Activated naive CD4-positive, alpha-beta T cell treated with anti-CD3 and anti-CD28 coated beads, Interleukin-2, amount 10 ng/mL, durations not matched to agents 7 days and 5 days (primary cell): ENCODE results near the gene CELF2.

Source experiments
- CTCF ChIA-PET: fragments of 350-600 bp; sonication (Branson Sonifier 250); formaldehyde crosslinking; loops from one replicate; lab custom pipeline; 2021; ENCODE audit warnings: antibody characterized with exemption; lab: Charles Lee
- DNase-seq: peaks from one replicate; pipeline ENCODE4 v3.0.0-alpha.2; 2020
- H3K27ac Mint-ChIP-seq: one replicate; pipeline ENCODE4 v1.8.0; 2021; ENCODE audit warnings: mild to moderate bottlenecking, moderate library complexity, mixed read lengths
- H3K27me3 Mint-ChIP-seq: one replicate; pipeline ENCODE4 v1.8.0; 2021; ENCODE audit warnings: mild to moderate bottlenecking, mixed read lengths
- H3K36me3 Mint-ChIP-seq: one replicate; pipeline ENCODE4 v1.8.0; 2021; ENCODE audit warnings: mixed read lengths
- H3K4me1 Mint-ChIP-seq: one replicate; pipeline ENCODE4 v1.8.0; 2021; ENCODE audit warnings: mixed read lengths
- H3K4me3 Mint-ChIP-seq: one replicate; pipeline ENCODE4 v1.8.0; 2021; ENCODE audit warnings: mild to moderate bottlenecking, moderate library complexity, mixed read lengths
- H3K9me3 Mint-ChIP-seq: one replicate; pipeline ENCODE4 v1.8.0; 2021; ENCODE audit warnings: mixed read lengths

Gene CELF2

DNA sequence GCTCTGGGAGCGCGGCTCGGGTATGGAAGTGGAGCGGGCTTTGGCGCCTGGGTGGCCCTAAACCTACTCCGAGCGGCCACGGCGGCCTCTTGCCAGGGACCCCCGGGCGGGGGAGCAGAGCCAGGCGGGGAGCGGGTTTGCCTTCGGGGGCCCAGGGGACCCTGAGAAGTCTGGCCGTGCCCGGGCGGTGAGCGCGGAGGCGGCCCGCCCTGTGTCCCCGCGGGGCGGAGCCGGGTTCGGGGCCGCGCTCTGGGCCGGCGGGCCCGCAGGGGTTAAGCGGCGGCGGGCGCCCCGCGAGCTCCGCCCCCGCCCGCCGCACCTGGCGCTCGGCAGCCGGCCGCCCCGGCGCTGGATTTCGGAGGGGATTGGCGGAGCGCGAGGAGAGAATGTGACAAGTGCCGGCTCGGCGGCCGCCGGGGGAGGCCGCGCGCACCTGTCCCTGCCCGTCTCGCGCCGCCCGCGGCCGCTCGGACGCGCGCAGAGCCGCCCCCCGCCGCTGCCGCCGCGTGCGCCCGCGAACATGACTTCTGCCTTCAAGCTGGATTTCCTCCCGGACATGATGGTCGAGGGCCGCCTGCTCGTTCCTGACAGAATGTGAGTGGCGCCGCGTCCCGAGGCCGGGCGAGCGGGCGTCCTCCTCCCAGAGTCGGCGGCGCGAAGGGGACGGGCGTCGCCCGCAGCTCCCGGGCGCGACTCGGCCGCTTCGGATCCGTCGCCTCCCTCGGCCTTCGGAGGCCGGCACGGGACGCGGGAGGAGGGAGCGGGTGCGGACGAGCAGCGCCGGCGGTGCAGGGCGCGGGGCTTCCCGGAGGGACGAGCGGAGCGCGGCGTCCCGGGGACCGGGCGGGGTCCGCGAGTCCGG, at the start of gene CELF2:
TSS of gene CELF2 (plus strand) at position 303 of the 862 bp plus-strand sequence. CDS start at position 521, 218 bp downstream.
- Mint-ChIP-seq H3K27ac (no peak within 1 kb of the TSS), H3K4me3 (peak within 1 kb of the TSS; percentile 75), H3K36me3 (peaks cover 4% of the 10 kb centered on the region), H3K4me1 (peaks cover 12% of the 10 kb centered on the region), H3K9me3 (no peaks in the 10 kb centered on the region), H3K27me3 (peaks cover 68% of the 10 kb centered on the region)
- peak; percentile 71 for DNase-seq
- CTCF ChIA-PET, result no interaction called here

DNA sequence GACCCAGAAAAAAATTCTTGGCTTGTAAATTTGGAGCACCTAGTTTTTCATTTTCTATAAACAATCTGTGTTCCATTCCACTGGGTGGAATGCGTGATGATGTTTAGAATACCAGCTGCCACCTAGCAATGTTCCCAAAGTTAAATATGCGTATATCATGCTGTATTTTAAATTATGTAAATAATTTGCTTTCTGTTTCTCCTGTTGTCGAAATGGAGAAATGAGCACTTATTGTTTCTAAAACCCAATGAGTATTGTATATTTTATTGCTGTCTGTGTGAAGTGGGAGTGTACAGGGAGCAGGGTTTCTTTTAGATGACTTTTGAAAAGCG, 49.4 kb upstream of the CELF2 start:
- H3K4me1 Mint-ChIP-seq, result no peaks in the 10 kb centered on the region
- no peak overlapping the region for H3K27ac Mint-ChIP-seq
- H3K36me3 Mint-ChIP-seq, result no peaks in the 10 kb centered on the region
- peaks cover 19% of the 10 kb centered on the region for H3K27me3 Mint-ChIP-seq
- DNase-seq, result no peak
- CTCF ChIA-PET, result no interaction called here
- H3K4me3 Mint-ChIP-seq, result no peak overlapping the region
- H3K9me3 Mint-ChIP-seq, result no peaks in the 10 kb centered on the region

DNA sequence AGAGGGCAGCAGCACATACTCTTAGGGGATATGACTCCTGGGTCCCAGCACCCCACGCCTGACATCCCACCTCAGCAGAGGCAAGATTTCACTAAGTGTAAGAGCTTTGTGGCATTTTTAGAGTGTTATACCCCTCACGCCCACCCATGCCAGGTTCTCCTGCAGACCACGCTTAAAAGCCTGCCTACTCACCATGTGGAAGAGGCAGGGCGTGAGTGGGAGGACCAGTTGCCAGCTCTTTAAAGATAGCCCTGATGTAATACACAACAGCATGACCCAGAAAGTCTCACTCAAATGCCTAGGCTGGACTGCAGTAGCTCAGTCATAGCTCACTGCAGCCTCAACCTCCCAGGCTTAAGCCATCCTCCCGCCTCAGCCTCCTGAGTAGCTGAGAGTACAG, 44.4 kb upstream of the CELF2 start:
- Mint-ChIP-seq H3K27me3 (peaks cover 34% of the 10 kb centered on the region), H3K9me3 (no peaks in the 10 kb centered on the region), H3K27ac (no peak overlapping the region), H3K36me3 (no peaks in the 10 kb centered on the region), H3K4me1 (no peaks in the 10 kb centered on the region), H3K4me3 (no peak overlapping the region)
- CTCF ChIA-PET, result no interaction called here
- DNase-seq, result no peak

DNA sequence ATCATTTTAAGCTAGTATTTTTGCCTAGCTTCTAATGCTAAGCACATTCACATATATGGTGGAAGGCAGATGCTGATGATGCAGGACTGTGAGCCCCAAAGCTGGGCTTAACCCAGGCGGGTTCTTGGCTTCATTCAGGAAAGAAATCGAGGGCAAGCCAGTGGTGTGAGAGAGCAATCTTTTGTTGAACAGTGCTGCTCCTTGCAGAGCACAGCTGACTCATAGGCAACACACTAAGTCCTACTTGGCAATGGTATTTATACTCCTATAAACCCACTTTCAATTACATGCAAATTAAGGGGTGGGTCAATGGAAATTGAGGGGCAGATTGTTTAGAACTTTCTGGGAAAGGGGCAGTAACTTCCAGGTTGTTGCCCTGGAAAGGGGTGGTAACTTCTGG, 42.0 kb upstream of the CELF2 start:
- Mint-ChIP-seq H3K27me3 (peaks cover 45% of the 10 kb centered on the region), H3K9me3 (no peaks in the 10 kb centered on the region), H3K27ac (no peak overlapping the region), H3K4me3 (no peak overlapping the region), H3K36me3 (no peaks in the 10 kb centered on the region), H3K4me1 (no peaks in the 10 kb centered on the region)
- CTCF ChIA-PET, result no interaction called here
- DNase-seq, result no peak

DNA sequence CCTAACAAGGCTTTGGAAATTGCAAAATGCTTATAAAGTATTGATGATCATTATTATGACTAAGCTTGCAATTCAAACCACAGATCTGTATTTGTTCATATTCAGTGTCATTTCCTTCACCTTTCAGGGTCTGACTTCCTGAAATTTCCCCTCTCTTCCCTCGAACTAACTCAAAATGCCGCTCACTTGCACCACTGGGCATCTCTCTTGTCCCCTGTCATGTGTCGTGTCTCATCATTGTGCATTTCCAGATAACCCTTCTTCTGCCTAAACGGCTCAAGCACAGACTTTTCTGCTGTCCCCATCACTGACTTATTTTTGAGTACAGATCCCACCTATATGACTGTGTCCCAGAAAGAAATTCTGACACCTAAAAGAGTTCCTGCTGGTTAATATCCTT, 41.0 kb upstream of the CELF2 start:
- Mint-ChIP-seq H3K9me3 (no peaks in the 10 kb centered on the region), H3K27me3 (peaks cover 41% of the 10 kb centered on the region), H3K27ac (no peak overlapping the region), H3K4me3 (no peak overlapping the region), H3K36me3 (no peaks in the 10 kb centered on the region), H3K4me1 (no peaks in the 10 kb centered on the region)
- DNase-seq, result no peak
- CTCF ChIA-PET, result no interaction called here

DNA sequence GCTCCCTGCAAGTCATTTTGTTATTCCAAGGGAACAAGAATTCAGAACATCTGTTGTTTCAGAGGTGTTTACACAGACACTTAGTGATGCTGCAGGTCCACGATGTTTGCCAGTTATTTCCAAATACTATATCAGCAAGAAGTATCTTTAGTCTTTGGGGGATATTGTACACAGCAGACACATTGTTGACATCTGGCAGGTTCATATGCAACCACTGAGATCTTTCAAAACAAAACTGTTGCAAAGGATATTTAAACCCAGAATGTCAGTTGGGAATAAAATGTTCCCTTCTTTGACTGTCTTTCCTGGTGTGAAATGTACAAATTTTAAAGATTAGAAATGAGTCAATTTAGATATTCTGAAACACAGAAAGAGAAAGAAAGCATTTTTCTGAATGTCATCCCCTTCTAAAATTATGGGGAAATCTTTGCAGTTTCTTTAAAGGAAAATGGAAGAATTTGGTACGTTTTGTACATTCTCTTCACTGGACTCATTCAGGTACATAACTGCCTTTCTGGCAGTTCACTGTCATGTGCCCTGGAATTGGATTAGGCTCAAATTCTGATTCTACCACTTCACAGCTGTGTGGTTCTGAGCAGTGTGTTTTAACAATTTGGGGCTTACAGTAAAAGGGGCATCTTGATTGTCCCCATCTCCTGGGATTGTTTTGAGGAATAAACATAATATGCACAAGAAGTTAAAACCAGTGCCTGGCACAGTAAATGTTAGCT, 40.3 kb upstream of the CELF2 start:
- no peaks in the 10 kb centered on the region for H3K36me3 Mint-ChIP-seq
- H3K4me1 Mint-ChIP-seq, result no peaks in the 10 kb centered on the region
- DNase-seq, result no peak
- no peaks in the 10 kb centered on the region for H3K9me3 Mint-ChIP-seq
- no peak overlapping the region for H3K4me3 Mint-ChIP-seq
- no peak overlapping the region for H3K27ac Mint-ChIP-seq
- CTCF ChIA-PET, result interaction anchor here (0.7 kb wide), 2 partner anchors 14 to 1959 kb away, joined by 3 read pairs; no protein-coding TSS in a partner anchor
- peaks cover 38% of the 10 kb centered on the region for H3K27me3 Mint-ChIP-seq

DNA sequence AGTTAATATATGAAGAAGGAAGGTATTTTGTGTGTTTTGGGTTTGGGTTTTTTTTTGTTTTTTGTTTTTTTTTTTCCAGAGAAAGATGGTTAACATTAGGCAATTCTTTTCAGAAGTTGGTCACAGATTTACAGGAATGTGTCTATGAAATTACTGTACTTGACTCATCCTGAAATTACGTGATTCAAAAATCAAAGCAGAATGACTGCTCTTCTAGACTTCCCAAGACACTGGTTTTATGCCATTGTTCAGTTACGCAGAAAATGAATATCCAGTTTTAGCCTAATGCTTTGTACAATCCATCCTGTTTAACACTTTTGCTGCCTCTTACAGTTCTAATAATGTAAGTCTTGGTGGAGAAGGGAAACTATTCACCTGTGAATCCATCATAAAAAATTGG, 39.7 kb upstream of the CELF2 start:
- H3K4me1 Mint-ChIP-seq, result no peaks in the 10 kb centered on the region
- CTCF ChIA-PET, result interaction anchor here (0.7 kb wide), 2 partner anchors 14 to 1960 kb away, joined by 3 read pairs; no protein-coding TSS in a partner anchor
- no peaks in the 10 kb centered on the region for H3K9me3 Mint-ChIP-seq
- no peak for DNase-seq
- H3K36me3 Mint-ChIP-seq, result no peaks in the 10 kb centered on the region
- H3K27me3 Mint-ChIP-seq, result peaks cover 35% of the 10 kb centered on the region
- no peak overlapping the region for H3K27ac Mint-ChIP-seq
- H3K4me3 Mint-ChIP-seq, result no peak overlapping the region

DNA sequence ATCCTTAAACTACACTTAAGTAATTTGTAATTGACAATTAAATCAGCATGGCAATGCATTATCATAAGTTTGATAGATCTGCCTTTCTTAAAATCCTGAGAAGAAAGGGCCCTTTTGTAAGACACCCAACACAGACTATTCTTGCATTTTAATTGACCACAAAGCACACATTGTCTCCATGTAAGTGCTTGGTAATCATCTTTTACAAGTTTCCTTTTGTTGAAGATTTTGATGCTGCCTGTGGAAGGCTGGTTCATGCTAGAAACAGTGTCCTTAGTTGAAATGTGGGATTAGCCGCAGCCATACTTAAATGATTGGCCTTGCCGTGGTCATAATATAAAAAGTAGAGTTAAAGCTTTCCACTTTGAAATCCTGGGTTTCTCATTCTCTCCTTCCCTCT, 32.3 kb upstream of the CELF2 start:
- no peak for DNase-seq
- Mint-ChIP-seq H3K4me3 (no peak overlapping the region), H3K9me3 (no peaks in the 10 kb centered on the region), H3K27ac (no peak overlapping the region), H3K27me3 (peaks cover 3% of the 10 kb centered on the region), H3K4me1 (no peaks in the 10 kb centered on the region), H3K36me3 (no peaks in the 10 kb centered on the region)
- CTCF ChIA-PET, result no interaction called here

DNA sequence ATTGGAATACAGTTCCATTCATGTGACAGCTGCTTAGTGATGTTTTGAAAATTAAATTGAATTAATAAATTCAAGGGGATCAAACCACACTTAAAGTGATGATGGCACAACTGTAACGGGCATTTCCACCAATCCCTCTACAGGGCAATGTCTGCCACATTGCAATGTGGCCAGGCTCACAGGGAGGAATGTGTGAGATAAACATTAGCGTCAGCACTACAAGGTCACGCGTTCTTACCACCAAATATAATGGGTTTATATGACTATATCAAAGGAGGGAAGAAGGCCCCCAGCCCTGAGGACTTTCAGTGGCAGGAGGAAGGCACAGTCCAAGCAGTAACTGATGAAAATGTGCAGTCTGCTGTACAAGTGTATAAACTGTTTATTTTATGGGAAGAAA, 31.1 kb upstream of the CELF2 start:
- Mint-ChIP-seq H3K4me1 (no peaks in the 10 kb centered on the region), H3K36me3 (no peaks in the 10 kb centered on the region), H3K27ac (no peak overlapping the region), H3K4me3 (no peak overlapping the region), H3K9me3 (no peaks in the 10 kb centered on the region), H3K27me3 (peaks cover 10% of the 10 kb centered on the region)
- CTCF ChIA-PET, result no interaction called here
- no peak for DNase-seq

DNA sequence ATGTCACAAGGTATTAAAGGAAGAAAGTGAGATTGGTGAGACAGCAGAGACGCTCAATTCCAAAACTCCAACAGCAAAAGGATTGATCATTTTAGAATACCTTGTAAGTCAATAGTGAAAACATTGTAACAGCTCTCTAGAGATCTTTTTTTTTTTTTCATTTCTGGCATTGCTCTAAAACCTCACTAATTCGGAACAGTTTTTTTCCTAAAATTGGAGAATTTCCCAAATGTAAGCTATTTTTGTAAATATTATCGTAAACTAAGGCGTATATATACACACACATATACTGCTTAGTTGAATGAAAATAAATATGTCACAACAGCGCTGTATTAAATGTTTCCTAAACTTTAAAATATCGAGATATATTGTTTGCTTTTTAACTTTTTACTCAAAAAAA, 30.6 kb upstream of the CELF2 start:
- H3K27me3 Mint-ChIP-seq, result peaks cover 11% of the 10 kb centered on the region
- H3K4me1 Mint-ChIP-seq, result no peaks in the 10 kb centered on the region
- CTCF ChIA-PET, result no interaction called here
- no peak overlapping the region for H3K27ac Mint-ChIP-seq
- H3K9me3 Mint-ChIP-seq, result no peaks in the 10 kb centered on the region
- H3K4me3 Mint-ChIP-seq, result no peak overlapping the region
- no peak for DNase-seq
- no peaks in the 10 kb centered on the region for H3K36me3 Mint-ChIP-seq

DNA sequence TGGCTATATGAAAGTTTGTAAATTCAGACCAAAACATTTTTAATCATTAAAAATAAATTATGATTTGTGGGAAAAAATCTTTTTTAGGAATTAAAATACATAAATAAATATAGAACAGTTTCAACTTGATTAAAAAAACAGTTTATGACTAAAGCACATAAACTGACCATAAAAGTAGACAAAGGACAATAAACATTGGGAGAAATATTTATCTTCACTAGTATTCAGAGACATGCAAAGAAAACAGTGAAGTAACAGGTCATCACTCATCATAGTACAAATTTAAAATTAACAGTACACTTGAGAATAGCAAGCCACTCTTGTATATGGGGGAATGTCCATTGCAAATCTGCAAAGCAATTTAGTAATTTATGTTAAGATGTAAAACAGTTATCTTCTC, 28.0 kb upstream of the CELF2 start:
- Mint-ChIP-seq H3K36me3 (no peaks in the 10 kb centered on the region), H3K4me3 (no peak overlapping the region), H3K4me1 (no peaks in the 10 kb centered on the region), H3K27me3 (peaks cover 13% of the 10 kb centered on the region), H3K27ac (no peak overlapping the region), H3K9me3 (no peaks in the 10 kb centered on the region)
- CTCF ChIA-PET, result interaction anchor here (0.6 kb wide), 1 partner anchor 497 kb away, joined by 4 read pairs; no protein-coding TSS in a partner anchor
- no peak for DNase-seq

DNA sequence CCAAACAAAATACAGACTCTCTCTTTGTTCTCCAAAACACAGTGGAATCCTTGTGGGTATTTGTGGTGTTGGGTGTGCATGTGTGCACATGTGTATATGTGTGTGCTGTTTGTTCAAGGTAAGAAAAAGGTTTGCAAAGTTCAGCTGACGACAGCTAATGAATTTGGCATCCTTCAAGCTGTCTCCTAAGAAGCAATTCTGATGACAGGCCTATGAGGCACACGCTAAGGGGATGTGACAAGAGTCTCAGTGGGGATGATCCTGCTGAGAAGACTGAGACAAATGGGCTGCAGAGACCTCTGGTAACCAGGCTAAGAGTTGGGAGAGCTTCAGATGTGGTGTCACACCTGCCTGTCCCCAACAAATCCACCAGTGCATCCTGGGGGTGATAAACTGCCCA, 26.5 kb upstream of the CELF2 start:
- Mint-ChIP-seq H3K4me1 (no peaks in the 10 kb centered on the region), H3K36me3 (no peaks in the 10 kb centered on the region), H3K4me3 (no peak overlapping the region), H3K9me3 (no peaks in the 10 kb centered on the region), H3K27ac (no peak overlapping the region), H3K27me3 (peaks cover 17% of the 10 kb centered on the region)
- CTCF ChIA-PET, result no interaction called here
- no peak for DNase-seq

DNA sequence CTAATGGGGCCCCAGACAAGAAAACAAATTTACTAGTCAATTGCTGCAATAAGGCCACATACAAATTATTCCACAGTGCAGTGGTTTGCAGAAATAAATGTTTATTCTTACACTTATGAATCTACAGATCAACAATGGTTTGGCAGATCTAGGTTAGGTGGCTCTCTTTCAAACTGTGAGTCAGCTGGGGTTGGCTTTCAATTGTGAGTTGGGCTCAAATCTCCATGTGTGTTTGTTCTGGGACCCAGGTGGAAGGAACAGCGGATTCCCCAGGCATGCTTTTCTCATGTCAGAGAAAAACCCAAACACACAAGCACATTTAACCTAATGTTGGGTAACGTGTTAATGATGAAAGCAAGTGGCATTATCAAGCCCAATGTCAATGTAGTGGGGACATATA, 25.6 kb upstream of the CELF2 start:
- no peak overlapping the region for H3K27ac Mint-ChIP-seq
- no peaks in the 10 kb centered on the region for H3K9me3 Mint-ChIP-seq
- H3K4me3 Mint-ChIP-seq, result no peak overlapping the region
- DNase-seq, result no peak
- no peaks in the 10 kb centered on the region for H3K36me3 Mint-ChIP-seq
- H3K27me3 Mint-ChIP-seq, result peaks cover 24% of the 10 kb centered on the region
- no peaks in the 10 kb centered on the region for H3K4me1 Mint-ChIP-seq
- CTCF ChIA-PET, result interaction anchor here (0.6 kb wide), 1 partner anchor 14 kb away, joined by 3 read pairs; no protein-coding TSS in a partner anchor

DNA sequence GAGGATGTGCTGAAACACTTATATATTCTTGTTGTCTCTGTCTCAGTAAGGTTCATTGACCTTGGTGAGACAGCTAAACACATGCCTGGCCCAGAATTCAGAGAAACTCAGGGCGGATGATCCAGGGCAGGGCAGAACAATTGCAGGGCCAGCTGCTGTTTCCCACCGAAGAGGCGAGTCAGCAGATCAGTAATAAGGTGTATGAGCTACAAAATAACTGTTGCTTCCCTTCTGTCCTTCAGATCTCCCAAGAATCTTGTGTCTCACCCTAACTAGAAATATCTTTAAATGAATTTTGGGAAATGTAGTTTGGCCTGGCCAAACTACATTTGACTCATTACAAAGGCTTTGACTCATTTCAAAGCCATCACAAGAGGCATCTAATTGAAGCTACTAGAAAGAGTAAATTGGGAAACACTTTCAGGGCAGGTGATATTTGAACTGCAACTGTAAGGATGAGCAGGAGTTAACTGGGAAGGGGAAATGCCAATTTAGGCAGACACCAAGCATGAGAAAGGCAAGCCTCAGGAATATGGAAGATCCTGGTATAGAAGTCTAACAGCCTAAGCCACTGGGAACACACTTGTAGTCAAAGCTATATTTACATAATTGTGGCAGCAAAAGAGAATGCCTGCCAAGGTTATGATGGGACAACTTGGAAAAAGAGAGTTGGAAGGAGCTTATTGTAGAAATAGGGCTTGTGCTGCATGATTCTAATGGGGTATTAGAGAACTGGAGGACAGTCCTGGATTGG, 24.5 kb upstream of the CELF2 start:
- peaks cover 24% of the 10 kb centered on the region for H3K27me3 Mint-ChIP-seq
- no peaks in the 10 kb centered on the region for H3K4me1 Mint-ChIP-seq
- no peak overlapping the region for H3K4me3 Mint-ChIP-seq
- H3K36me3 Mint-ChIP-seq, result no peaks in the 10 kb centered on the region
- CTCF ChIA-PET, result no interaction called here
- no peak overlapping the region for H3K27ac Mint-ChIP-seq
- H3K9me3 Mint-ChIP-seq, result no peaks in the 10 kb centered on the region
- DNase-seq, result no peak
